IMR-90 (cell line): ENCODE data around the gene LRRC75A. TPM values are rescaled to one million over a fixed set of nuclear protein-coding genes. Genes with fewer than 3 reads are reported as not detected.

Source experiments
- ATAC-seq: fragments of 200-7000 bp; cut with Tn5 transposase; 2 replicates; pipeline ENCODE4 v1.9.1; 2020; ENCODE audit warnings: low read depth, mild to moderate bottlenecking, moderate library complexity
- BruUV-seq: library from RNA; stranded (reverse); fragments of 400-500 nt; replicated peaks from 2 replicates; lab custom pipeline; 2021; lab: Mats Ljungman, UMichigan
- CTCF ChIA-PET: fragments of 300-600 bp; formaldehyde crosslinking; extraction: SDS; loops from one replicate; lab custom pipeline; 2021; ENCODE audit warnings: antibody characterized with exemption; lab: Yijun Ruan, JAX
- POLR2A ChIA-PET: fragments of 300-600 bp; sonication (Branson Sonifier 250); formaldehyde crosslinking; loops from one replicate; lab custom pipeline; 2022; ENCODE audit warnings: antibody characterized with exemption; ENCODE audit not compliant: unreplicated experiment; lab: Charles Lee
- DNase-seq: peaks from one replicate; pipeline ENCODE4 v3.0.0; 2013
- H2AFZ ChIP-seq: replicated peaks from 2 replicates; pipeline ENCODE3; 2013; ENCODE audit warnings: low read length, mild to moderate bottlenecking; ENCODE audit not compliant: poor library complexity
- H2AK5ac ChIP-seq: 2 replicates; pipeline ENCODE4 v1.6.1; 2013; ENCODE audit warnings: low read depth, low read length, inconsistent platforms
- H2AK9ac ChIP-seq: replicated peaks from 2 replicates; pipeline ENCODE3; 2013; ENCODE audit warnings: mild to moderate bottlenecking, low read depth, low read length, moderate library complexity; ENCODE audit not compliant: poor library complexity
- H2BK120ac ChIP-seq: 2 replicates; pipeline ENCODE4 v1.6.1; 2013; ENCODE audit warnings: low read depth, low read length, inconsistent platforms
- H2BK15ac ChIP-seq: 3 replicates; pipeline ENCODE4 v1.6.1; 2013; ENCODE audit warnings: low read depth, low read length, inconsistent platforms
- H2BK20ac ChIP-seq: 2 replicates; pipeline ENCODE4 v1.6.1; 2013; ENCODE audit warnings: low read depth, mild to moderate bottlenecking, inconsistent platforms, low read length, moderate library complexity
- H2BK5ac ChIP-seq: 2 replicates; pipeline ENCODE4 v1.6.1; 2013; ENCODE audit warnings: mild to moderate bottlenecking, low read depth, low read length, inconsistent platforms; ENCODE audit not compliant: poor library complexity, severe bottlenecking
- H3K14ac ChIP-seq: replicated peaks from 2 replicates; pipeline ENCODE4 v1.6.1; 2013; ENCODE audit warnings: low read depth, low read length, inconsistent platforms
- H3K18ac ChIP-seq: 2 replicates; pipeline ENCODE4 v1.6.1; 2013; ENCODE audit warnings: low read depth, low read length, control low read depth
- H3K23ac ChIP-seq: 2 replicates; pipeline ENCODE4 v1.6.1; 2013; ENCODE audit warnings: low read depth, low read length, inconsistent platforms
- H3K27ac ChIP-seq: 2 replicates; pipeline ENCODE4 v1.5.1; 2013; ENCODE audit warnings: mild to moderate bottlenecking, control low read depth, low read length; ENCODE audit not compliant: insufficient read depth
- H3K27me3 ChIP-seq: 2 replicates; pipeline ENCODE4 v1.6.1; 2013; ENCODE audit warnings: low read length; ENCODE audit not compliant: control insufficient read depth, insufficient read depth
- H3K36me3 ChIP-seq: 2 replicates; pipeline ENCODE4 v1.6.1; 2013; ENCODE audit warnings: low read length, mixed read lengths; ENCODE audit not compliant: control insufficient read depth, insufficient read depth
- H3K4ac ChIP-seq: 2 replicates; pipeline ENCODE4 v1.6.1; 2013; ENCODE audit warnings: low read depth, low read length, inconsistent platforms
- H3K4me1 ChIP-seq: 2 replicates; pipeline ENCODE4 v1.6.1; 2013; ENCODE audit warnings: low read length, mixed read lengths; ENCODE audit not compliant: control insufficient read depth, insufficient read depth
- H3K4me2 ChIP-seq: 2 replicates; pipeline ENCODE4 v1.6.1; 2013; ENCODE audit warnings: low read depth, mild to moderate bottlenecking, control low read depth, low read length, moderate library complexity
- H3K4me3 ChIP-seq: 2 replicates; pipeline ENCODE4 v1.5.1; 2013; ENCODE audit warnings: low read depth, mild to moderate bottlenecking, control low read depth, low read length, moderate library complexity; ENCODE audit not compliant: insufficient read depth
- H3K56ac ChIP-seq: 2 replicates; pipeline ENCODE4 v1.6.1; 2013; ENCODE audit warnings: low read length, inconsistent platforms; ENCODE audit not compliant: insufficient read depth; ENCODE audit errors: extremely low read depth
- H3K79me1 ChIP-seq, 2 experiments: 2 replicates each; pipeline ENCODE4 v1.6.1; 2013; ENCODE audit warnings: low read length in 2 of 2, inconsistent platforms in 1 of 2, low read depth in 1 of 2
- H3K9ac ChIP-seq: 2 replicates; pipeline ENCODE4 v1.6.1; 2013; ENCODE audit warnings: low read depth, low read length, control low read depth
- H3K9me1 ChIP-seq: 2 replicates; pipeline ENCODE4 v1.6.1; 2013; ENCODE audit warnings: low read length, inconsistent platforms; ENCODE audit not compliant: insufficient read depth
- H3K9me3 ChIP-seq: 2 replicates; pipeline ENCODE4 v1.6.1; 2013; ENCODE audit warnings: low read length; ENCODE audit not compliant: control insufficient read depth, insufficient read depth
- H4K20me1 ChIP-seq: 2 replicates; pipeline ENCODE4 v1.6.1; 2013; ENCODE audit warnings: low read length, inconsistent platforms; ENCODE audit not compliant: insufficient read depth
- H4K5ac ChIP-seq: 2 replicates; pipeline ENCODE4 v1.6.1; 2013; ENCODE audit warnings: mild to moderate bottlenecking, low read depth, low read length, control low read depth
- H4K8ac ChIP-seq, 2 experiments: 2 replicates each; pipeline ENCODE4 v1.6.1; 2013; ENCODE audit warnings: low read depth in 2 of 2, low read length in 2 of 2, control low read depth in 1 of 2, inconsistent platforms in 1 of 2
- H4K91ac ChIP-seq: 2 replicates; pipeline ENCODE4 v1.6.1; 2013; ENCODE audit warnings: low read depth, low read length, inconsistent platforms; ENCODE audit not compliant: insufficient read depth
- BHLHE40 ChIP-seq: fragments of 150-350 bp; IDR thresholded peaks from 2 replicates; pipeline ENCODE4 v1.6.1; 2016; ENCODE audit warnings: mild to moderate bottlenecking, low read depth, low read length
- CEBPB ChIP-seq: IDR thresholded peaks from 2 replicates; pipeline ENCODE4 v1.6.1; 2012; ENCODE audit warnings: low read depth, low read length, improper control_type of control experiment
- CHD1 ChIP-seq: IDR thresholded peaks from 2 replicates; pipeline ENCODE4 v1.6.1; 2012; ENCODE audit warnings: low read depth, low read length, improper control_type of control experiment
- CTCF ChIP-seq: conservative IDR thresholded peaks from 2 replicates; pipeline ENCODE4 v1.5.1; 2012; ENCODE audit warnings: mild to moderate bottlenecking, low read depth, low read length, improper control_type of control experiment
- ELK1 ChIP-seq: fragments of 150-350 bp; IDR thresholded peaks from 2 replicates; pipeline ENCODE4 v1.6.1; 2016; ENCODE audit warnings: low read depth, mild to moderate bottlenecking, low read length, moderate library complexity, borderline replicate concordance
- FOS ChIP-seq: fragments of 150-350 bp; IDR thresholded peaks from 2 replicates; pipeline ENCODE4 v1.6.1; 2016; ENCODE audit warnings: low read depth, low read length
- MAFK ChIP-seq: IDR thresholded peaks from 2 replicates; pipeline ENCODE4 v1.6.1; 2012; ENCODE audit warnings: low read depth, low read length, improper control_type of control experiment
- MXI1 ChIP-seq: IDR thresholded peaks from 2 replicates; pipeline ENCODE4 v1.6.1; 2012; ENCODE audit warnings: low read depth, mild to moderate bottlenecking, low read length, moderate library complexity, borderline replicate concordance
- NFE2L2 ChIP-seq: fragments of 150-350 bp; IDR thresholded peaks from 2 replicates; pipeline ENCODE4 v1.6.1; 2016; ENCODE audit warnings: low read depth, mild to moderate bottlenecking, low read length
- RAD21 ChIP-seq: IDR thresholded peaks from 2 replicates; pipeline ENCODE4 v1.6.1; 2012; ENCODE audit warnings: low read length, improper control_type of control experiment
- RCOR1 ChIP-seq: IDR thresholded peaks from 2 replicates; pipeline ENCODE4 v1.6.1; 2012; ENCODE audit warnings: mild to moderate bottlenecking, low read length, improper control_type of control experiment; ENCODE audit not compliant: insufficient replicate concordance
- RFX5 ChIP-seq: IDR thresholded peaks from 2 replicates; pipeline ENCODE4 v1.8.0; 2012; ENCODE audit warnings: low read depth, mild to moderate bottlenecking, low read length, moderate library complexity
- SMC3 ChIP-seq: fragments of 150-350 bp; IDR thresholded peaks from 2 replicates; pipeline ENCODE4 v1.6.1; 2016; ENCODE audit warnings: low read depth, mild to moderate bottlenecking, antibody characterized with exemption, low read length, moderate library complexity
- USF2 ChIP-seq: fragments of 150-350 bp; IDR thresholded peaks from 2 replicates; pipeline ENCODE4 v1.6.1; 2017; ENCODE audit warnings: mild to moderate bottlenecking, antibody characterized with exemption, low read length, low read depth
- WGBS, 2 experiments: methylation state at CpG; one replicate each; pipeline versions ENCODE4 v1.1.5 to v1.1.7; 2013; ENCODE audit warnings: missing lambda C conversion rate in 2 of 2; ENCODE audit not compliant: insufficient read length in 1 of 2; ENCODE audit errors: extremely low coverage in 2 of 2; 5-methylcytosine and 5-hydroxymethylcytosine counted together
- dilution Hi-C: fragments of 300-500 bp; cut with HindIII; formaldehyde crosslinking; loops from one replicate; pipeline ENCODE4 v1.14.3; 2018; ENCODE audit warnings: low sequenced_read_pairs; ENCODE audit not compliant: unreplicated experiment
- in situ Hi-C: fragments of 300-500 bp; cut with MboI; formaldehyde crosslinking; loops from 3 replicates; pipeline ENCODE4 v1.14.3; 2019; ENCODE audit warnings: low sequenced_read_pairs, inconsistent platforms, mixed read lengths
- intact Hi-C: fragments of 100-400 bp; cut with micrococcal nuclease; formaldehyde crosslinking; loops from 2 replicates; pipeline ENCODE4 v1.10.0; 2022
- polyA plus RNA-seq, 3 experiments: library from polyadenylated mRNA; depleted of rRNA; stranded (reverse); fragments of >200 nt; gene quantifications; 2 replicates each; pipeline ENCODE4 v1.2.3, GENCODE V29; 2012; ENCODE audit warnings: low replicate concordance in 1 of 3
- total RNA-seq: library from RNA; depleted of rRNA; stranded (reverse); fragments of >200 nt; gene quantifications from 2 replicates; pipeline ENCODE4 v1.2.3, GENCODE V29; 2012

LRRC75A gene
- total and polyA plus RNA-seq, 2 of the 4 experiments (the other 2 are of a cell fraction) = 0.72 to 1.0 TPM

GRCh38 chr17:16455997-16456741 is 35.8 kb downstream of the LRRC75A start:
- Histone ChIP-seq H3K4ac (no peak overlapping the region), H3K18ac (no peak overlapping the region), H3K36me3 (no peaks in the 10 kb centered on the region), H3K9ac (no peak overlapping the region), H3K79me1 (peaks cover 0 to 14% of the 10 kb centered on the region in 2 experiments; a peak in 2 of 4 replicates), H3K27ac (no peak overlapping the region), H3K9me1 (peaks cover 3% of the 10 kb centered on the region; the same call in 1 of the 2 replicates), H3K9me3 (no peaks in the 10 kb centered on the region), H2BK5ac (peak overlapping the region; percentile 28), H3K4me3 (no peak overlapping the region), H2BK15ac (no peak overlapping the region), H4K5ac (no peak overlapping the region), H3K4me1 (peaks cover 2% of the 10 kb centered on the region; the same call in 1 of the 2 replicates), H4K20me1 (peaks cover 16% of the 10 kb centered on the region), H2AFZ (no peak overlapping the region), H4K91ac (no peak overlapping the region), H2BK120ac (no peak overlapping the region), H4K8ac (no peak overlapping the region), H3K4me2 (no peak overlapping the region), H2BK20ac (no peak overlapping the region), H2AK9ac (no peak overlapping the region), H2AK5ac (no peak overlapping the region; the same call in 1 of the 2 replicates), H3K27me3 (no peaks in the 10 kb centered on the region), H3K56ac (no peak overlapping the region), H3K14ac (no peak overlapping the region), H3K23ac (no peak overlapping the region)
- intact Hi-C loops (no loop called here), dilution Hi-C loops (no loop called here), in situ Hi-C loops (no loop called here)
- BruUV-seq = no TSS peak
- TF ChIP-seq BHLHE40 (no peak), NFE2L2 (no peak), RFX5 (no peak), MXI1 (no peak), CEBPB (no peak), ELK1 (no peak), MAFK (no peak), USF2 (no peak), CHD1 (no peak), SMC3 (no peak), RCOR1 (no peak), CTCF (no peak), RAD21 (no peak), FOS (no peak)
- CTCF ChIA-PET = no interaction called here
- 87% methylated on average over 4 of the region's 5 CpGs; no CpG with 5 or more reads in 1 of the 2 experiments for WGBS, 2 experiments
- POLR2A ChIA-PET = no interaction called here
- ATAC-seq = no peak
- DNase-seq = no peak
